ENCODE data around the gene CCND3. TPM values are rescaled to one million over a fixed set of nuclear protein-coding genes. Genes with fewer than 3 reads are reported as not detected.
A peak's percentile ranks its signal among the peaks of the same experiment; 100 is the strongest.

Gene CCND3
- total RNA-seq, 2 donors from 2014 or later = 8.5 to 11.7 TPM

DNA sequence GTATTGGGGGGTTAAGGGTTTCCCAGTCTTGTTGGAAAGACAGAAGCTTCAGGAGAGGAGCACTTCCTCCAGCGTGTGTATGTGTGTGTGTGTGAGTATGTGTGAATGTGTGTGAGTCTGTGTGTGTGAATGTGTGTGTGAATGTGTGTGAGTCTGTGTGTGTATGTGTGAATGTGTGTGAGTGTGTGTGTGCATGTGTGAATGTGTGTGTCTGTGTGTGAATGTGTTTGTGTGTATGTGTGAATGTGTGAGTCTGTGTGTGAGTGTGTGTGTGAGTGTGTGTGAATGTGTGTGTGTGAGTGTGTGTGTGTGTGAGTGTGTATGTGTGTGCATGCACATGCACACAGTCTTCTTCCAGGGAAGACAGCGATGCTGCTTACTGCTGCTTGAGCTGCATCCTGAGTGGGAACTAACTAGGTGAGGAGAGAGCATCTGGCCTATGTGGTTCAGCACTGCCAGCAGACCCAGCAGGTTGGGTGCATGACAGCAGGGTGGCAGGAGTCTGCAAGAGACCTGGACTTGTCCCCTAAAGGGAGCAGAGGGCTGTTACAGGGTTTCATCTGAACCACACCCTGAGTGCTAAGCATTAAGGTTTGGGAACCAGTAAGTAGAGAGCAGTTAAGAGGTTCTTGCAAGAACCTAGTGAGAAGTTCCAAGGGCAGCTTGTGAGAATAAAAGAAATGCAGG lies 22.7 kb upstream of the CCND3 start:
- Histone ChIP-seq H3K4me3 (ENCODE audit: low read length) (no peak overlapping the region), H3K27me3 (ENCODE audit: control insufficient read depth, insufficient read depth, low read length, poor library complexity, severe bottlenecking) (no peaks in the 10 kb centered on the region), H3K4me1 (ENCODE audit: control insufficient read depth, insufficient read depth, low read length) (no peaks in the 10 kb centered on the region), H3K9ac (ENCODE audit: extremely low read depth, low read length, poor library complexity, severe bottlenecking) (no peak overlapping the region), H3K36me3 (ENCODE audit: control insufficient read depth, insufficient read depth, low read length) (no peaks in the 10 kb centered on the region), H3K9me3 (ENCODE audit: control insufficient read depth, low read length) (no peaks in the 10 kb centered on the region), H3K27ac (ENCODE audit: low read depth, low read length) (no peak overlapping the region)
- no peak for TF ChIP-seq CTCF (conservative IDR thresholded peaks at IDR 0.05)
- no peak overlapping the region for H3K27ac Mint-ChIP-seq
- H3K4me3 Mint-ChIP-seq = no peak overlapping the region
- H3K4me1 Mint-ChIP-seq = peaks cover 18% of the 10 kb centered on the region
- H3K27me3 Mint-ChIP-seq (ENCODE audit: insufficient read depth) = peaks cover 4% of the 10 kb centered on the region
- 87% methylated on average over 2 of the region's 2 CpGs; no CpG with 5 or more reads in 1 of the 2 experiments for WGBS, 2 experiments (ENCODE audit: insufficient coverage in 1 of 2, insufficient read length in 1 of 2)
- H3K9me3 Mint-ChIP-seq = no peaks in the 10 kb centered on the region
- no peaks in the 10 kb centered on the region for H3K36me3 Mint-ChIP-seq (ENCODE audit: low read depth)
- peak; percentile 63 for DNase-seq

GRCh38 chr6:41963371-41963770 lies 21.8 kb upstream of the CCND3 start:
- H3K9me3 ChIP-seq (ENCODE audit: control insufficient read depth, low read length) = no peaks in the 10 kb centered on the region
- no peaks in the 10 kb centered on the region for H3K27me3 ChIP-seq (ENCODE audit: control insufficient read depth, insufficient read depth, low read length, poor library complexity, severe bottlenecking)
- H3K27ac ChIP-seq (ENCODE audit: low read depth, low read length) = no peak overlapping the region
- Mint-ChIP-seq H3K9me3 (no peaks in the 10 kb centered on the region), H3K4me1 (peaks cover 18% of the 10 kb centered on the region), H3K4me3 (no peak overlapping the region), H3K36me3 (ENCODE audit: low read depth) (no peaks in the 10 kb centered on the region), H3K27ac (no peak overlapping the region), H3K27me3 (ENCODE audit: insufficient read depth) (peaks cover 4% of the 10 kb centered on the region)
- no peaks in the 10 kb centered on the region for H3K36me3 ChIP-seq (ENCODE audit: control insufficient read depth, insufficient read depth, low read length)
- no peak overlapping the region for H3K9ac ChIP-seq (ENCODE audit: extremely low read depth, low read length, poor library complexity, severe bottlenecking)
- WGBS, 2 experiments (ENCODE audit: insufficient coverage in 1 of 2, insufficient read length in 1 of 2) = 57 to 64% methylated on average over 1 of the region's 1 CpG
- no peaks in the 10 kb centered on the region for H3K4me1 ChIP-seq (ENCODE audit: control insufficient read depth, insufficient read depth, low read length)
- no peak for DNase-seq
- H3K4me3 ChIP-seq (ENCODE audit: low read length) = no peak overlapping the region
- no peak for TF ChIP-seq CTCF (conservative IDR thresholded peaks at IDR 0.05)

DNA sequence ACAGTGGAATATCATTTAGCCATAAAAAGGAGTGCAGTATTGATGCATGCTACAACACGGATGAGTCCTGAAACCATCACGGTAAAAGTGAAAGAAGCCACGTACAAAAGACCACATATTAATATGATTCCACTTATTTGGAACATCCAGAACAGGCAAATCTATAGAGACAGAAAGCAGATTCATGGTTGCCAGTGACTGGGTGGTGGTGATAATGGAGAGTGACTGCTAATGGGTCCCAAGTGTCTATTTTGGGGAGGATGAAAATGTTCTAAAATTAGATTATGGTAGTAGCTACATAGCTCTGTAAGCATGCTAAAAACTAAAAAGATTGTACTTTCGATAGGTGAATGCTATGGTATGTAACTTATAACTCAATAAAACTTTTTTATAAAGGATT lies 18.4 kb upstream of the CCND3 start:
- no peak overlapping the region for H3K27ac Mint-ChIP-seq
- 96% methylated on average over 3 of the region's 4 CpGs; no CpG with 5 or more reads in 1 of the 2 experiments for WGBS, 2 experiments (ENCODE audit: insufficient coverage in 1 of 2, insufficient read length in 1 of 2)

More for the DNA sequence above, 18.4 kb upstream of the CCND3 start:
- no peaks in the 10 kb centered on the region for H3K4me1 ChIP-seq (ENCODE audit: control insufficient read depth, insufficient read depth, low read length)
- H3K9ac ChIP-seq (ENCODE audit: extremely low read depth, low read length, poor library complexity, severe bottlenecking) = no peak overlapping the region
- Mint-ChIP-seq H3K27me3 (ENCODE audit: insufficient read depth) (peaks cover 4% of the 10 kb centered on the region), H3K36me3 (ENCODE audit: low read depth) (no peaks in the 10 kb centered on the region), H3K4me1 (peaks cover 3% of the 10 kb centered on the region), H3K9me3 (no peaks in the 10 kb centered on the region), H3K4me3 (no peak overlapping the region)
- H3K36me3 ChIP-seq (ENCODE audit: control insufficient read depth, insufficient read depth, low read length) = no peaks in the 10 kb centered on the region
- no peak for DNase-seq
- no peak for TF ChIP-seq CTCF (conservative IDR thresholded peaks at IDR 0.05)
- H3K9me3 ChIP-seq (ENCODE audit: control insufficient read depth, low read length) = no peaks in the 10 kb centered on the region
- no peaks in the 10 kb centered on the region for H3K27me3 ChIP-seq (ENCODE audit: control insufficient read depth, insufficient read depth, low read length, poor library complexity, severe bottlenecking)
- H3K27ac ChIP-seq (ENCODE audit: low read depth, low read length) = no peak overlapping the region
- H3K4me3 ChIP-seq (ENCODE audit: low read length) = no peak overlapping the region

Measured in endodermal cell (in vitro differentiated cells).